ENCODE data around the gene ANKRA2. TPM values are rescaled to one million over a fixed set of nuclear protein-coding genes. Genes with fewer than 3 reads are reported as not detected.

The ANKRA2 gene
- total and polyA plus RNA-seq, 4 donors, result 12.6 to 60.6 (median 21.5) TPM

GRCh38 chr5:73519531-73520283, 45.7 kb downstream of the ANKRA2 start:
- Histone ChIP-seq H3K27ac (ENCODE audit: low read depth in 1 of 2, low read length in 1 of 2) (no peak overlapping the region), H3K4me1 (ENCODE audit: control insufficient read depth in 5 of 5, insufficient read depth in 5 of 5, low read length in 5 of 5) (peaks cover 0 to 10% (median 0%) of the 10 kb centered on the region in 5 donors), H3K27me3 (ENCODE audit: control insufficient read depth in 3 of 3, insufficient read depth in 3 of 3, low read length in 2 of 3) (no peaks in the 10 kb centered on the region), H3K9me3 (ENCODE audit: control insufficient read depth in 4 of 4, insufficient read depth in 3 of 4, low read length in 3 of 4) (no peaks in the 10 kb centered on the region), H3K36me3 (ENCODE audit: control insufficient read depth in 4 of 4, insufficient read depth in 4 of 4, low read length in 4 of 4) (no peaks in the 10 kb centered on the region), H3K9ac (ENCODE audit: insufficient read depth in 1 of 2, low read length in 2 of 2) (no peak overlapping the region), H3K4me3 (no peak overlapping the region)
- peak; percentile 77 for TF ChIP-seq CTCF (IDR thresholded peaks at IDR 0.05; ENCODE audit: control extremely low read depth, extremely low read depth)
- peak; percentile 78 to 91 (median 89) for DNase-seq
- ATAC-seq (ENCODE audit: insufficient read depth, low FRiP score), result peak; percentile 89
- WGBS, 2 donors, result 11 to 18% methylated on average over 16 of the region's 16 CpGs

DNA sequence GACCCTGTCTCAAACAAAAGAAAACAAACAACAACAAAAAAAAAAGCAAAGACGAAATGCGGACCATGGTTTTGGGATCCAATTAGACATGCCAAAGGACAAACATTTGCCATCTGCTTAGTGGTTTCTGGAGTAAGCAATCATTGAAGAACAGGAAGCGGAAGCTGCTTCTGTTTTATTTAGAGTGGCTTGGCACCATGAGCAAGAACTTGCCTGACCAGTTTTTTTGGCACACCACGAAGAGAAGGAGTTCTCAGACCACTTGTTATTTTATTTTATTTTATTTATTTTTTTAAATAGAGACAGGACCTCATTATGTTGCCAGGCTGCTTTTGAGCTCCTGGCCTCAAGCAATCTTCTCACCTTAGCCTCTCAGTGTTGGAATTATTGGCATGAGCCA, 50.2 kb downstream of the ANKRA2 start:
- whole genome bisulfite sequencing, 2 donors, result 23 to 47% methylated on average over 4 of the region's 4 CpGs
- ATAC-seq (ENCODE audit: insufficient read depth, low FRiP score) (no peak), DNase-seq (peak; percentile 34 to 76 (median 44))
- TF ChIP-seq CTCF (IDR thresholded peaks at IDR 0.05; ENCODE audit: control extremely low read depth, extremely low read depth), result no peak
- Histone ChIP-seq H3K9ac (ENCODE audit: insufficient read depth in 1 of 2, low read length in 2 of 2) (no peak overlapping the region), H3K27ac (ENCODE audit: low read depth in 1 of 2, low read length in 1 of 2) (peak overlapping the region in 1 of 2 donors; percentile 52), H3K4me3 (no peak overlapping the region), H3K4me1 (ENCODE audit: control insufficient read depth in 5 of 5, insufficient read depth in 5 of 5, low read length in 5 of 5) (peaks cover 0 to 10% (median 0%) of the 10 kb centered on the region in 5 donors), H3K36me3 (ENCODE audit: control insufficient read depth in 4 of 4, insufficient read depth in 4 of 4, low read length in 4 of 4) (no peaks in the 10 kb centered on the region), H3K27me3 (ENCODE audit: control insufficient read depth in 3 of 3, insufficient read depth in 3 of 3, low read length in 2 of 3) (no peaks in the 10 kb centered on the region), H3K9me3 (ENCODE audit: control insufficient read depth in 4 of 4, insufficient read depth in 3 of 4, low read length in 3 of 4) (peaks cover 0 to 2% (median 0%) of the 10 kb centered on the region in 4 donors)

GRCh38 chr5:73514418-73514817, 51.0 kb downstream of the ANKRA2 start:
- no peak overlapping the region for H3K27ac ChIP-seq (ENCODE audit: low read depth in 1 of 2, low read length in 1 of 2)
- no peak overlapping the region for H3K9ac ChIP-seq (ENCODE audit: insufficient read depth in 1 of 2, low read length in 2 of 2)
- peaks cover 0 to 2% (median 0%) of the 10 kb centered on the region in 4 donors for H3K9me3 ChIP-seq (ENCODE audit: control insufficient read depth in 4 of 4, insufficient read depth in 3 of 4, low read length in 3 of 4)
- no peak for TF ChIP-seq CTCF (IDR thresholded peaks at IDR 0.05; ENCODE audit: control extremely low read depth, extremely low read depth)
- H3K36me3 ChIP-seq (ENCODE audit: control insufficient read depth in 4 of 4, insufficient read depth in 4 of 4, low read length in 4 of 4), result no peaks in the 10 kb centered on the region
- H3K4me1 ChIP-seq (ENCODE audit: control insufficient read depth in 5 of 5, insufficient read depth in 5 of 5, low read length in 5 of 5), result peaks cover 0 to 6% (median 0%) of the 10 kb centered on the region in 5 donors
- no peak for DNase-seq
- no peak overlapping the region for H3K4me3 ChIP-seq
- WGBS, 2 donors, result 66 to 87% methylated on average over 2 of the region's 2 CpGs
- no peak for ATAC-seq (ENCODE audit: insufficient read depth, low FRiP score)
- no peaks in the 10 kb centered on the region for H3K27me3 ChIP-seq (ENCODE audit: control insufficient read depth in 3 of 3, insufficient read depth in 3 of 3, low read length in 2 of 3)
